Stimulated activated CD8-positive, alpha-beta memory T cell treated with anti-CD3 and anti-CD28 coated beads, Interleukin-7, amount 100 ng/mL, for 1 hour (primary cell): Measurements from ENCODE around the gene MTFR1L.
"Not testable (repeated sequence)": the region's sequence is repeated elsewhere in the genome, so short reads cannot be mapped to it uniquely, and the experiment has no call there.

Experiments used
- DNase-seq, 2 donors: peaks; one replicate each; pipeline ENCODE4 v3.0.0-alpha.2; 2020; ENCODE audit warnings: low read depth in 2 of 2

MTFR1L gene

DNA sequence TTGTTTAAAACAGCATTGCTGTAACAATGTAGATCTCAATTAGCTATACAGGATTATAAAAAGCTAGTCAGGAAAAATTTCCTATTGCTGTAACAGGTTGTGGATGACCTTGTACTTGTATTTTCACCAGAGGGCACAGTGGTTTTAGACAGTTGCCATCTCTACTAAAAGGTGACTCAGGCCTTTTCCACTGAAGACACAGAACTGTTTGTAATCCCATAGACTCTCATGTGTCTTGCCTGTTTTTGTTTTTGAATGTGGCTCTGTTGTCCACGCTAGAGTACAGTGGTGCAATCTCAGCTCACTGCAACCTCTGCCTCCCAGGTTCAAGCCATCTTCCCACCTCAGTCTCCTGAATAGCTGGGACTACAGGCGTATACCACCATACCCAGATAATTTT lies 5.9 kb downstream of the MTFR1L start:
- DNase-seq = no peak

DNA sequence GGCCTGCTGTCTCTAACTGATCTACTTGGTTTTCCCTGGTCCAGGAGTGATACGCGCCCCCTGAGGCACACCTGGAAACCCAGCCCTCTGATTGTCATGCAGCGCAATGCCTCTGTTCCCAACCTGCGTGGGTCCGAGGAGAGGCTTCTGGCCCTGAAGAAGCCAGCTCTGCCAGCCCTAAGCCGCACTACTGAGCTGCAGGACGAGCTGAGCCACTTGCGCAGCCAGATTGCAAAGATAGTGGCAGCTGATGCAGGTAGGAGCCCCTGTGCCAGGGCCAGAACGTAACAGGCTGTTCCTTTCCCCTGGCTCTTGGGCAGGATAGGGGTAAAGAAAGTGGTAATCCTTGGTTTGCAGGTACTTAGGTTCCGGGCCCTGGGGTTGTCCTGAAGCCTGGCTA lies 6.8 kb downstream of the MTFR1L start:
- no peak for DNase-seq

DNA sequence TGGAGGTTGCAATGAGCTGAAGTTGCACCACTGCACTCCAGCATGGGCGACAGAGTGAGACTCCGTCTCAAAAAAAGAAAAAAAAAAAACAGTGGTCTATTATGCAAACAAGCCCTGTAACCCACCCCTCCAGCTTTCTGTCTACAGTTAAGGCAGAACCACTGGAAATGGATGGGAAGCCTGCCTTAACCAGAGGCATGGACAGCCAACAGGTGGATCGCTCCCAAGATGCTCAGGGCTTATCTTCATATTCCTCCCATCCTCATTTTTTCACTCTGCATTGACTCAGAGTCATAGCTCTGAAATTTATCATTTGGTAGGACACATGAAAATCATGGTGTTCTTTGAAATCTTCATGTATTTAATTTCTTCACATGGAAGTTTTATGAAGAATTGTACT lies 8.7 kb downstream of the MTFR1L start:
- DNase-seq = no peak

DNA sequence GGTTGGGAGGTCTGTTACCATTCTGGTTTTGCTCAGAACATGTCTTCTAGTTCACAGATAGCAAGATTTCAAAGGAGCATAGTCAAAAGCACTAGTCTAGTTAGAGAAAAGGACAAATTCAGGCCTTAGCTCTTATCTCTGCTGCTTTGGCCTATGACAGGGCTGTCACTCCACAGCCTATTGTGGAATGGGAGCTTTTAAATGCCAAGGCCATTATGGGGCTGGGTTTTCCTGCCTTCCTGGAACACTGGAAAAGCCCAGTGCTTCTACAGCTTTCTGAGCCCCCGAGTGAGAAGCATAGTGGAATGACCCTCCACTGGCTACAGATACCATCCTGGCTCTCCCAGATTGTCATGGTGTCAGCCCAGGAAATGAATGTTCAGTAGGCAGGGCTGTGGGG lies 9.3 kb downstream of the MTFR1L start:
- no peak for DNase-seq

DNA sequence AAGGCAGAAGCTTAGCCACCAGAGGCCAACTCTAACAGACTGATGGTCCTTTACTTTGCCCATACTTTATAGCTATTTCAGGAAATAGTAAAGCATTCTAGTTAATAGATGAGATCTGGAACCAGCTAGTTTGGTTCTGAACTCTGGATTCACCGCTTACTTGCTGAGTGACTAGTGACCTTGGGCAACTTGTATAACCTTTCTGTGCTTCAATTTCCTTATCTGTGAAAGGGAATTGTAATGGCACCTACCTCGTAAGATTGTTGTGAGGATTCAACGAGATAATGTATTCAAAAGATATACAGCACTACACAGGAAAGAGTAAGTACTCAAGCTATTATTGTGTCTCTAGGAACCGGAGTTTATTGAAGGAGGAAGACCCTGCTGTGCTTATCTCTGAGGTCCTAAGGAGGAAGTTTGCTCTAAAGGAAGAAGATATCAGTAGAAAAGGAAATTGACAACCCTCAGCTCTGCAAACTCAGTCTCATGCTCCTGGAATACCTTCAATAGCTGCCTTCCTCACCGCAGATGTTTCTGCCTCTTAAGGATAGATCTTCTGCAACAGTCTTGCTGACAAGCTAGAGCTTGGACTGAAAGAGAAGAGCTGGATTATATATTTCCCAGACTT lies 11.9 kb downstream of the MTFR1L start:
- DNase-seq = no peak

DNA sequence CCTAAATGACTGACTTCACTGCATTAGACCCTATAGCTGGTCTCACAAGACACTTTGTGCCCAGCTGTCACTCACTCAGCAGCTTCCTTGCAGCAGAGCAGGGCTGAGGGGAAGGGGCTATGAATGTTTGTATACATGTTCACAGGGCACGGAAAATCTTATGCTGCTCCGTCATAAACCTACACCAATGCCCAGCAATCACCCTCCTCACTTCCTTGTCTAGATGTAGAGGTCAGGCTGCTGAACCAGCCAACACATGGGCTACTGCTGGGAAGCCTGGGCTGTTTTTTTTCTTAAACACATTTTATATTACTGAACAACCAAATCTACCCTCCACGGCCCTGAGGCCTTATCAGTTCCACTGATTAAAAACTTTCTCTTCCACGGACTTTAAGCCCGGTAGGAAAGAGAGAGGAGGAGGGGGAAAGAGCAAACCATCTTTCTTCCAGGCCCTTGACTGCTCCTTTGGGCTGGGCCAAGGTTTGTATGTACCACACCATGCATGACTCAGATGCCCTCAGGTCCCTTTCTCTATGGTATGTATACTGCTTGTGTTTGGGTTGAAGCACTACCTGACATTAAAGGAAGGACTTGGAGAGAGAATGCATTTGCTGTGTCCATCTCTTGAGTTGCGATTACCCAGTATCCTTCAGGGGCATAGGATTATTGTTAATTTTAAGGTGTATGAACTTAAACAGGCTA lies 12.7 kb downstream of the MTFR1L start:
- DNase-seq = no peak

DNA sequence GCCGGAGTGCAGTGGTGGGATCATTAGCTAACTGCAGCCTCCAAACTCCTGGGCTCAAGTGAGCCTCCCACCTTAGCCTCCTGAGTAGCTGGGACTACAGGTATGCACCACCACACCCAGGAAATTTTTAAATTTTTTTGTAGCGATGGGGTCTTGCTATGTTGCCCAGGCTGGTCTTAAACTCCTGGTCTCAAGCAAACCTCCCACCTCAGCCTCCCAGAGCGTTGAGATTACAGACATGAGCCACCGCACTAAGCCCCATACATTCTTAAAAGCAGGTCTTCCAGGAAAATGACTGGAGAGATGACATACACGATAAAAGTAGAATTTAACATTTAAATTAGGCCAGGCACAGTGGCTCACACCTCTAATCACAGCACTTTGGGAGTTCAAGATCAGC lies 13.4 kb downstream of the MTFR1L start:
- DNase-seq = no peak

DNA sequence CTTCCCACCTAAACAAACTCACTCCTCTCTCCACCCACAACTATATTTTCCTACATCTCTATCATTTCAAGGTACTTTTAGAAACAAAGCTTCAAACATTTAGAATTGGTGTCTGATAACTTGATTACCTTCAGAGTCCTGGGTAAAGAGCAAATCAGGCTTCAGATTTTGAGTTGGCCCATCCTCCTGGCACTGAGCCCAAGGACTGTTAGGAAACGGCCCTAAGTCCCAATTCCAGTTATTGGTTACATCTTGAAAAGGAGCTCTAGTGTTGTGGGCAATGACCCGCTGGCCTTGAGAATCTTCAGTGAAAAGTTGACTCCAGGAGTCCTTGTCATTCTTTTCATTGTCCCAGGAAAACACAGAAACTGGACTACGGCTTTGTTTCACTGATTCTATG lies 15.1 kb downstream of the MTFR1L start:
- DNase-seq = no peak

DNA sequence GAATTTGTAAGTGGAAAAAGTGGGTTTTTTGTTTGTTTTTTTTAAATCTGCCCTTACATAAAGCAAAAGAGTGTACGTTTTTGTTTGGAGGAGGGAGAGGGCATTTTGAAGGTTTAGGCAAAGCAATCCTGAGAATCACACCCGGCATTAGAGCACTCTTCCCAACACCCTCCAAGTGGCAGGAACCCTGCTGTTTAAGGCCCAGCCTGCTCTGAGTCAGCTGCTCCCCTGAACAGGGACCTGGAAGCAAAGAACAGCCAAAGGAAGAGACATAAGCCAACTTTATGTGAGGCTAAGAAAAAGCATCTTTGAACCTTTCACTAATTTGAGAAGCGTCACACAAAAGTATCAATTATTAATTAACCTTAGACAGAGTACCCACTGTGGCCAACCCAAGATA lies 16.9 kb downstream of the MTFR1L start:
- no peak for DNase-seq

DNA sequence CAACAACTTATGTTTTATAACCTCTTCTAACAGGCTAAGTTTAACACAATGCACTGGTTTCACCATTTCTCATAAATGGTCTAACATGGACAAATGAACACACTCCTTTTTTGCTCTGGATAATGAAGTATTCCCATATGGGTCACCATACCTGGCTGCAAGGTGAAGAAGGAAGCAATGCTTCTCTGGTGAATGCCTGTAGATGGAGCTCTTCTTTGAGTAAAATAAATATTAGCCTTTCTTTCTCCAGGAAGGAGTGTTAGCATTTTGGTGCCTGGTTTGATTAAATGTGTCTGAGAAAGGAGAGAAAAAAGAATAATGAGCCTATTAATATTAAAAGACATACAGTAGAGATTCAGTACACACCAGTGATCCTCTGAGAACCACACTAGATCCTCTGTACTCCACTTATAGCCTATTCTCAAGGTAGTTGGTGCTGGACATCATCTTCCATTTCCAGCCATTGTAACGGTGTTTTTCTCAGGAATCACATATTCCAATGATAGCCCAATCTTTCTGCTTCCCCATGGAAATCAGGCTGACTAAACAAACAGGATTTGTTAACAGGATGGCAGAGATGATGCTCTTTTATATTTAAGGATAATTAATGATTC lies 17.6 kb downstream of the MTFR1L start:
- no peak for DNase-seq

DNA sequence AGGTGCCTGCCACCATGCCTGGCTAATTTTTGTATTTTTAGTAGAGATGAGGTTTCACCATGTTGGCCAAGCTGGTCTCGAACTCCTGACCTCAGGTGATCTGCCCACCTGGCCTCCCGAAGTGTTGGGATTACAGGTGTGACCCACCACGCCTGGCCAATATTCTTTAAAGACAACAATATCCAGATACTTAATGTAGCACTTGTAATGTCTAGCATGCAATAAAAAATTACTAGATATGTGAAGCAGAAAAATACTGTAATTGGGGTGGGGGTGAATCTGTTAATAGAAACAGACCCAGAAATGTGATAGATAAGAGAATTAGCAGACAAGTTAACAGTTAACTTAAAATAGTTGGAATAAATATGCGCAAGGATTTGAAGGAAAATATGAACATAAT lies 20.1 kb downstream of the MTFR1L start:
- DNase-seq = not testable (repeated sequence)

DNA sequence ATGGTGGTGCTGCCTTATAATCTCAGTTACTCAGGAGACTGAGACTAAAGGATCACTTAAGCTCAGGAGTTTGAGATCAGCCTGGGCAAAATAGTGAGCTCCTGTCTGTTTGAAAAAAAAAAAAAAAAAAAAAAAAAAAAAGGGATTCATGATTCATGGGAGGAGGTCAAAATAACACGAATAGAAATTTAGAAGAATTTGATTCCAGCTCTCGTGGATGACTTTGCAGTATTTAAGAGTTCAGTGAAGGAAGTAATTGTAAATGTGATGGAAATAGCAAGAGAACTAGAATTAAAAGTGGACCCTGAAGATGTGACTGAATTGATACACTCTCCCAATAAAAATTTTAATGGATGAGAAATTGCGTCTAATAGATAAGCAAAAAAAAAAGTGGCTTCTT lies 23.7 kb downstream of the MTFR1L start:
- no peak for DNase-seq

DNA sequence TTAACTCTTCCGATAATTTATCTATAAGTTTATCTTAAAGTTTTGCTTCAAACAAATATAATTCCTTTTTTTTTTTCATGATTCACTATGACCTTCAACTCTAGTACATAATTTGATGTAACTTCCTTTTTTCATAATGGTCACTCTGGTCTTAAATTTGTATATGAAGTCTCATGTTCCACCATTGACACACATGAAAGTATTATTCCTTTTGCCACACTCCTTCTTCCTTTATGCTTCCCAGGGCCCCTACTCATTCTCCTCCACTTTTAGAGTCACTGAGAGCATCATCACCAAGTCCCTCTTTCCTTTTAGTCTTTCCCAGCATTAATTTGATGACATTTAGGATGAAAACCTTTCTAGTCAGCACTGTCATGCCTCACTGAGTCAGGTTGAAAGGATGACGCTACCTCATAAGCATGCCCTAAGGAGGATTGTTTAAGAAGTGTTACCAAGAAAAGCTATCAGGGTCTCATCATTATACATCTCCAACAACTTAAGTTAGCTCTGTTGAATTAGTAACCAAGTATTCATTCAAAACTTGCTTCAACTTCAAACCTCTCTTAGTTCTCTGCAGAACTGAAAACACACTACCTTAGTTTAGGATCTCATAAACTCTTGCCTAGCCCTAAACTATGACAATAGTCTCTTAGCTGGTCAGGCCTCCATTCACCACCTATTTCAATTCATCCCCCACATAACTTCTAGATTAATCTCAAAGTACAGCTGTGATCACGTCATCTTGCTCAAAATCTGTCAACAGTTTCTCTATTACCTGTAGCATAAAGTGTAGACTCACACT lies 25.0 kb downstream of the MTFR1L start:
- DNase-seq = no peak

DNA sequence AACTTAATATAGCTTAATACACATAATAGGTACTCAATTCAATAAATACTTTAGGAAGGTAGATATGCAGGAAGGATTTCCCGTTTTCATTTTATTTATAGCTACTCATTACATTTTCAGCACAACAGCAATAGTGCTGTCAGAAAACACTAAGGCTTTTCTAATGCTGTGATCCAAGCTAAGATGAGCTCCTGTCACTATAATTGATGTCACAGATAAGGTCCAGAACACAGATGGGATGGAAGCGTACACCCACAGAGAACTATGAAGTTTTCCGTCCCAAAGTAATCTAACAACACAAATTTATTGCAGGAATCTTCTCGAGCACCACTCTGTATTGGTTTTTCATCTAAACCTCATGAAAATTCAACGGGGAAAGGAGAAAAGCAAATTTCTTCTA lies 25.9 kb downstream of the MTFR1L start:
- no peak for DNase-seq

DNA sequence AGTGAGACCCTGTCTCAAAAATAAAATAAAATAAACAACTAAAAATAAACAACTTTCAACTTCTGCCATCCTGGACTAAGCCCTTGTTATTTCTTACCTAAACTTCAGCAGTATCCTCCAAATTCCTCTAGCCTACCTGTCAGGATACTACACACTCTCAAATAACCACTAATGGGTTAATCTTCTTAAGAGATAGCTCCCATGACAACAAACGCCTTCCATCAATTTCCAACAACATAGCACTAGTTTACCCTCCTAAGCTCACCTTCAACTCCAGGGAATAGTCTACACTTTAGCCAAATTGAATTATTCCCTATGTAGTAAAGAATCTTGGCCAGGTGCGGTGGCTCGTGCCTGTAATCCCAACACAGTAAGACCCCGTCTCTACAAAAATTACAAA lies 28.2 kb downstream of the MTFR1L start:
- no peak for DNase-seq

DNA sequence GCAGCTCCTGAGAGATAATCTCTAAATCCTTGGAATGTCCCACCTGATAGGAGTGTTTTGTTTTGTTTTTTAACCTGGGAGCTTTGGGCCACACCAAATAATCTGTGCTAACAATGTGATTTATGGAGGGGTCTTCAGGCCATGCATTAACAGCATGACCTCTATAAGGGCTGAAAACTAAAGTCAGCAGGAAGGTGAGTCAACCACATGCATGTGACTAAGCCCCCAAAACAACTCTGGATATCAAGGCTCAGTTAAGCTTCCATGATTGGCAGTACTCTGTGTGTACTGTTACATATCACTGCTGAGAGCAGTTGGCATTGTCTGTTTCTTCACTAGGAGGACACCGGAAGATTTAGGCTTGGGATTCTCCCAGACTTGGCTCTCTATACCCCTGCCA lies 28.8 kb downstream of the MTFR1L start:
- DNase-seq = no peak

DNA sequence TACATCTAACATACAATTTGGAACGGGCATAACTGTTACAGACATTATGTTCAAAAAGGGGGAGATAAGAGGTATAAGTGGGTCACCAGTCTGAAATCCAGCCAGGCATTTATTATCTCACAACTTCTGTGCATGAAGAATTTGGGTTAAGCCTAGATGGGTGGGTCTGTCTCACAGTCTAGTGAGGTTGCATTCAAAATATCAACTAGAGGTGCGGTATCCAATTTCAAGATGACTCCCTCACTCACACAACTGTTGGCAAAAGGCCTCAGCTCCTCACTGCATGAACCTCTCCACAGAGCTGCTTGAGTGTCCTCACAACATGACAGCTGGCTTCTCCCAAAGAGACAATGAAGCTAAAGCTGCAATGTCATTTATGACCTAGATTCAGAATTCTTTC lies 34.8 kb downstream of the MTFR1L start:
- DNase-seq = no peak

DNA sequence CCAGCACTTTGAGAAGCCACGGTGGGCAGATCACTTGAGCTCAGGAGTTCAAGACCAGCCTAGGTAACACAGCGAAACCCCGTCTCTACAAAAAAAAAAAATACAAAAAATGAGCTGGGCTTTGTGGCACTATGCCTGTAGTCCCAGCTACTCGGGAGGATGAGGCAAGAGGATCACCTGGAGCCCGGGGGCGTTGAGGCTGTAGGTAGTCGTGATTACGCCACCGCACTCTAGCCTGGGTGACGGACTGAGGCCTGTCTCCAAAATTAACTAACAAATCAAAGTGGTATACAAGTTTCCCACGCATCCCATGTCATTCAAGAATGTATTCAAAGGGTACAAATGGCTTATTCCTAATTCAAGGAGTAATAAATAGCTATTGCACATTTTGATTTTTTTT lies 37.1 kb downstream of the MTFR1L start:
- DNase-seq = no peak

DNA sequence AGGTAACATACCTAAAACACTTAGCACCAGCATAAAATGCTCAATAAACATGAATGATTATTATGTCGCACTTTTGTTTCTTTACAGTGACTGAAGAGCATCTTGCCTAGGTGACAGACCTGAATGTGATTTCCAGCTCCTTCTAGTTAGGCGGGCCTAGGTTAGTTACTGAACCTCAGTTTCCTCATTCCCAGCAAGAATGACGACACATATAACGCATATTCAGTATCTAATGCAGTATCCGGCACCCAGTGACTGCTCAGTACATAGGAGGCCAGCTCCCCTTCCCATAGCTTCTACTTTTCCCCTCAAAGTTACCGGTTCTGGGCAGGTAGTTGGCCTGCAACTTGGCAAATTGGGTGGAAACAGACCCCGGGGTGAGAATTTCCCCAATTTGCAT lies 38.7 kb downstream of the MTFR1L start:
- no peak for DNase-seq

DNA sequence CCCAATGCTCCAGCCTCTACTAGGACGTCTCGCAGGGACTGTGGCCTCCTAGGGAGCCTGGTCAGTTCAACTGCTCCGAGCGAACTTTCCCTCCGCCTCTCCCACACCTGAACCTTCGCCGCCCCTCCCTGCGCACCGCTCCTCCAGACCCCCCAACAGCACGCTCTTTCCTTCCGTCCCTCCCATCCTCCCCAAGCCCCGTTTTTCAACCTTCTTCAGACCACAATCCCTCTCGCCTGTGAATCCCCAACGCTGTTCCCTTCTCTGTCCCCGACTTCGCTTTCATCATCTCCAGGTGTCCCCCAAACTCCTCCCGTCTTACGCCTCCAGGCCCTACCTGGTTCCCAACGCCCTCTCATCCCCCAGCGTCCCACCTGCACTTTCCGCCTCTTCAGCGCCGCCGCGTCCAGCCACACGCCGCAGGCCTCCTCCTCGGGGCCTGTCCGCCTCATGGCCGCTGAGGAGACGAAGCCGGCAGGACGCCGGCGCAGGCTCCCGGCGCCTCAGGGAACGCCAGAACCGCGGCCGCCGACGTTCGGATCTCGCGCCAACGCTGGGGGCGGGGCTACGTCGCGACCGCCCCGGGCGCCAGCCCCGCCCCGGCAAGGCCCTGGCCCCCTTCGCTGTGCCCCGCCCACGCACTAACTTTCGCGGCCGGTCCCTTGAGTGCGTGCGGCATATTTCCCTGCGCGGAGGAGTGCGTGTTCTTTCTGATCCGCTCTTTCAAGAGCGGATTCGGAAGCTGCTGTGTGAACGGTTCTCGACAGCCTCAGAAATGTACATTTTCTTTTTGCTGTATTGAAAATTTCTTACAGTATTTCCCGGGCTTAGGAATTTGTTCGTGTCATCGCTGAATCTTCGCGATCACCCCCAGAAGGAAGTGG lies 39.4 kb downstream of the MTFR1L start, which contains the start of gene AUNIP:
Gene AUNIP, minus strand, starts transcription at position 552 of the 884 bp plus-strand sequence. Its CDS starts 100 bp downstream, at position 452.
- DNase-seq = peak; percentile 75 to 81
